T47D (cell line): ENCODE results near the gene COL23A1.
A peak's percentile ranks its signal among the peaks of the same experiment; 100 is the strongest.

Experiments
- DNase-seq, 2 experiments: peaks; one replicate each; pipeline versions ENCODE4 v3.0.0 to v3.0.0-alpha.2; 2011 to 2012; ENCODE audit warnings: low read depth in 1 of 2, low spot score in 1 of 2
- JUND ChIP-seq: IDR thresholded peaks from 2 replicates; pipeline ENCODE4 v1.6.1; 2012; ENCODE audit warnings: low read depth
- in situ Hi-C: cut with HindIII; loops from 2 replicates; pipeline ENCODE4 v1.10.0; 2016; ENCODE audit warnings: low sequenced_read_pairs, low pct_unique_long_range_greater_than_20kb

The COL23A1 gene

DNA sequence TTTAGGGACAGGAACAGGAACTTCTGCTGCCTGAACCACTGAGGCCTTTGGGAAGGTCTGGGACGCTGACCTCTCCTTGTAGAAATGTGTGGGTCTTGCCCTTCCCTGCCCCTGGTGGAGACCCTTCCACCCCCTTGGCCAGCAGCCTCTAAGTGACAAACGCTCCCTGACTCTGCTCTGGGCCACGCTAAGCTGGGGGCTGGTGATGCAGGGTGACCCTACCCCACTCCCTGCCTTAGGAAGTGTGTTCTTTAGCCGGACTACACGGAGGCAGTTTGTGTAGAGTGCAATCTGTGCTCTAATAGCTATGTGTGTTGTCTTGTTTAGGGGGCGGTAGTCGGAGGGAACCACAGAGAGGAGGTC lies 123.0 kb downstream of the COL23A1 start:
- no peak for DNase-seq
- TF ChIP-seq JUND, result no peak
- in situ Hi-C loops, result no loop called here

- in situ Hi-C loops, result no loop called here
- TF ChIP-seq JUND, result no peak
- DNase-seq, result no peak
Observed at GRCh38 chr5:178466342-178466741, 123.9 kb downstream of the COL23A1 start.

DNA sequence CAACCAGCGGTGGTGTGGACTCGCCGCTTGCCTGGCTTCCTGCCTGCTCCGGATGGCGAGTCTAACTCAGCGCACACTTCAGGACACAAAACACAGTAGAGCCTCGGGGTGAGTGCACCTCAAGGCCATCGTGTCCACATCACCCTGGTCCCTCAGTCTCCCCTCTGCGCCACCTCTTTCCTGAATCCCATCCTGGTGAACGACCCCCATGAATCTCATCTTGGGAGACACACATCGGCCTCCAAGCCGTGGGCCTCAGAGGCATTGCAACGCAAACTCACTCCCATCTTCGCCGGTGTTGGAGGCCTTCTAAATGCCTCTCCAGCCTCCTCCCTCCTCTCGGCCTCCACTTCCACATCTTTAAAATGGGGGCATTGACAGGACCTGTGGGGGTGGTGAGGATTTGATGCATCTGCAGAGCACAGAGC lies 124.3 kb downstream of the COL23A1 start:
- no peak for DNase-seq
- in situ Hi-C loops, result no loop called here
- TF ChIP-seq JUND, result no peak

- TF ChIP-seq JUND, result no peak
- DNase-seq, result no peak
- in situ Hi-C loops, result no loop called here
Observed at GRCh38 chr5:178465228-178465860, 124.8 kb downstream of the COL23A1 start.

DNA sequence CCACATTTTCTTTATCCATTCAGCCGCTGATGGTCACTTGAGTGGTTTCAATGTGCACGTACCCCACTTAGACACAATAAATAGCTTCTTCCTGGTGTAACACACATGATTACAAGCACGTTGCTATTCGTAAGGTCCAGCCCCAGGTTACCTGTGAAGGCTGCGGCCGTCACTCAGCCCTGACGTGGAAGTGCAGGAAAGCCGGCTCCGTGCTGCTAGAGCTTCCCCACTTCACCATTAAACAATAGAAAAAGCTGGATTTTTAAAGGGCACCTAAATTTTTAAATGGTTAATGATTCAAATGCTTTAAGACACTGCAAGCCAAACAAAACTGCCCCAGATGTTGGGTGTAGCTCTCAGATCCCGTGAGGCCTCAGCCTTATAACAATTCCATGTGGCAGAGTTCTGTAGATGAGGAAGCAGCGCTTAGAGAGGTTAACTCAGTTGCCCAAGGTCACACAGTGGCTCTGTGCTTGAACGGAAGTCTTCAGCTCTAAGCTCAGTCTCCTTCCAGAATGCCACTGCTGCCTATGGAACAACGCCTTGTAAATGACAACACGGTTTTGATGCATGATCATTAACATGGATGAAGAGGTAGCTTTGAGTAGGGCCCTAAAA lies 125.7 kb downstream of the COL23A1 start:
- TF ChIP-seq JUND, result no peak

DNA sequence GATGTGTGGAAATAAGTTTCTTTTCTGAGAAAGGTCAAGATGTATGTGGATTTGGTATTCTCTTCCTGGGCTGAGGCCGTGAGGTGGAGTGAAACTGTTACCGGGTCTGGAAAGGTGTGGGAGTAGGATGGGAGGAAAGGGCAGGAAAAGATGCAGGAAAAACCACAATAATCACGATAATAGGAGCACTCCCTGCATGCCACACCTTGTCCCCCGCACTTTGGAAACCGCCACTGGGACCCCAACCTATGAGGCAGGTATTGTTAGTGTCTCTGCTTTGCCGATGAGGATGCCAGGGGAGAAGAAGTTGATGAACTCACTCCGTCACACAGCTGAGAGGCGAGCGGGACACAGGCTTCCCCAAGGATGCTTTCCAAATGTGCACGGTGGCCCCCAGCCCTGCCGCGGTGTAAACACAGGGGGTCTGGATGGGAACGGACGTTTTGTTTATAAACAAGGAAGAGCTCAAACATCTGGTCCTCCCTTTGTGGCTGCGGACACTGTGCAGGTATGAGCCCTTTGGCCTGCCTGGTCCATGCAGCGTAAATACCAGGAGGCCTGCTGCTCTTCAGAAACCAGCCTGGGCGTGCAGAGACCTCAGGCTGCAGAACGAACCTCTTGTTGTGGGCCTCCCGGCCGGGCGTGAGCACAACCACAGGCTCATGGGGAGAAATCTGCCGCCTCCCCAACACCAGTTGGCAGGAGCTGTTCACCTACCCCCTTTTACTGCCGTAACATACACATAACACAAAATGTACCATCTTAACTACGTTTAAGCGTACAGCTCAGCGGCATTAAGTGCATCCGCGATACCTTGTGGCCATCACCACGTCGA lies 126.7 kb downstream of the COL23A1 start:
- no peak for TF ChIP-seq JUND
- DNase-seq, result no peak
- in situ Hi-C loops, result no loop called here

More for the DNA sequence above, 125.7 kb downstream of the COL23A1 start:
- in situ Hi-C loops, result no loop called here
- DNase-seq, result no peak

DNA sequence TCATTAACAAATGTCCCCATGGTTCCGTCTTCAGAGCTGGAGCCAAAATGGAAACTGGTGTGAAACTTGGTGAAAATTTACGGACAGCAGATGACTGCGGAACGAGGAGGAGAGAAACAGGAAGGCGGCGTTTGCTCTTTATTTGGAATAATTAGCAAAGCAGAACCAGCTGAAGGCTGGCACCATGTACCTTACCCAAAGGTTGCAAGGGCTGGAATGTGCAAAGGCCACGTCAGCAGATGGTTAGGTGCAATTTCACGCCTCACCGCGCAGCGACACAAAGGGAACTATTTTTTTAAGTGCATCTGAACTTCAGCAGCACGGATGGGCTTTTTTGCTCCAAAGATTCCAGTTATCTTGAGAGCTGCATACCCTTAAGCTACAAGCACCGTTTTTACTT lies 127.4 kb downstream of the COL23A1 start:
- no peak for DNase-seq
- TF ChIP-seq JUND, result no peak
- in situ Hi-C loops, result no loop called here

- DNase-seq, result no peak
- TF ChIP-seq JUND, result no peak
- in situ Hi-C loops, result no loop called here
Observed at GRCh38 chr5:178462076-178462475, 128.1 kb downstream of the COL23A1 start.

DNA sequence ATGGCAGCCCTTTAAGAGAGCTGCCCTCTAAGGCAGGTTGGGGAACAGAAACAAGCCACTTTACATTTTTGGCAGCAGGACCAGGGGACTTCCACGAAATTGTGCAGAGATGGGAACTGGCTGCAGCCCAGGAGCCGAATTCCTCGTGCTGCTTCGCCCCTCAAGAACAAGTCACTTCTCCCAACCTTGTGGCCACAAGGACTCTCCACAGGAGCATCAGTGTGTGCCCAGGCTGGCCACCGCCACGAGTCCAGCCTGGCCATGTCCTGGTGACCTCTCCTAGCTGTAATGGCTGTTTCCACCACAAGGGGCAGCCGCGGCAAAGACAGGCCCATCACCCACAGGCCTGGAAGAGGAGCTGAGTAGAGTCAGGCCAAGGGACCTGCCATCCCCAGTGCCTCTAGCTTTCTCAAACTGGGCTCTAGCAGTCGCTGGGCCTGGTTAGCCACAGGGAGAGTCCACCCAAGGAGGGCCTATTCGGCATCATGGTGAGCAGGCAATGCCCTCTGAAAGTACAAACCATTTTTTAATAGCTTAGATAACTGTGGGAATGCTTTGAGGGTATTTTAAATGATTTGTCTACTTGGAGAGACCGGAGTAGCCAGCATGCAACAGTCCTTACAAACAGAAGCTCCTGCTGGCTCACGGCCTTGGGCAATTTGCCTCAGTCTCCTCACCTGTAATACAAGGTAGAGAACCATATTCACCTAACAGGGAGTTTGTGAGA lies 129.0 kb downstream of the COL23A1 start:
- DNase-seq, result peak; percentile 68 to 77
- in situ Hi-C loops, result no loop called here

DNA sequence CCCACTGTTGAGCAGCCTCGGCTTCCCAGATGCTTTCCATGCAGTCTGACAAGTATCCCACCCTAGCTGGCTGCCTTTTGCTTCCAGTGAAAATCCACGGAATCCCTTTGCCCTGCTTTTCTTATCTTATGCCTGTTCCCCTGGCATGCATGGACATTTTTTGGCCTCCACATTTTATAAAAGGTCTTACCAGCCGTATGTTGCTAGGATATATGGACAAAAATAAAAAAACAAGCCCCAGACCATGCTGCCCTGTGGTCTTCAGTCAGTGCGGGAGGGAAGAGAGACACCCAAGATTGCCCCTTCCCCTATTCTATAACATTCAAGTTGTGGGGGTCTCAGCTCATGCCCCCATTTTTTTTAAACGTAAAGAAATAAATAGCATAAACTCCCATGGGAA lies 129.6 kb downstream of the COL23A1 start:
- no peak for DNase-seq
- no peak for TF ChIP-seq JUND
- in situ Hi-C loops, result no loop called here

More for the DNA sequence above, 129.0 kb downstream of the COL23A1 start:
- TF ChIP-seq JUND, result no peak

- no peak for TF ChIP-seq JUND
- no peak for DNase-seq
- in situ Hi-C loops, result no loop called here
Observed at GRCh38 chr5:178460174-178460573, 130.0 kb downstream of the COL23A1 start.

GRCh38 chr5:178458140-178458539 lies 132.1 kb downstream of the COL23A1 start:
- no peak for TF ChIP-seq JUND
- no peak for DNase-seq
- in situ Hi-C loops, result no loop called here
